Natural killer cell (primary cell): ENCODE measurements around the gene LRRC58. TPM values are rescaled to one million over a fixed set of nuclear protein-coding genes. Genes with fewer than 3 reads are reported as not detected.

Experiments used
- ATAC-seq, 3 donors: fragments of 150-1000 bp in 2 of 3; fragments of 200-7000 bp in 1 of 3; cut with Tn5 transposase; 1 replicate in 1 of 3; 2 replicates in 2 of 3; pipeline ENCODE4 v1.10.0; 2021; ENCODE audit warnings: mild to moderate bottlenecking in 2 of 3, moderate library complexity in 2 of 3
- DNase-seq, 2 donors: peaks; one replicate each; pipeline versions ENCODE4 v3.0.0 to v3.0.0-alpha.2; 2013 to 2021; ENCODE audit warnings: mixed read lengths in 1 of 2
- H3K27ac ChIP-seq: one replicate; pipeline ENCODE4 v1.5.1; 2013; ENCODE audit warnings: mild to moderate bottlenecking, low read length
- H3K27me3 ChIP-seq: one replicate; pipeline ENCODE4 v1.6.1; 2013; ENCODE audit warnings: low read length; ENCODE audit not compliant: control insufficient read depth, insufficient read depth
- H3K36me3 ChIP-seq: one replicate; pipeline ENCODE4 v1.6.1; 2013; ENCODE audit warnings: low read length; ENCODE audit not compliant: control insufficient read depth, insufficient read depth
- H3K4me1 ChIP-seq: one replicate; pipeline ENCODE4 v1.6.1; 2013; ENCODE audit warnings: low read length; ENCODE audit not compliant: control insufficient read depth, insufficient read depth
- H3K4me3 ChIP-seq: one replicate; pipeline ENCODE4 v1.5.1; 2013; ENCODE audit warnings: low read length
- H3K9me3 ChIP-seq: one replicate; pipeline ENCODE4 v1.6.1; 2013; ENCODE audit warnings: low read length; ENCODE audit not compliant: control insufficient read depth, insufficient read depth
- H3K27ac Mint-ChIP-seq, 2 donors: one replicate each; pipeline ENCODE4 v1.8.0; 2022; ENCODE audit warnings: mild to moderate bottlenecking in 2 of 2, mixed read lengths in 2 of 2, moderate library complexity in 1 of 2
- H3K27me3 Mint-ChIP-seq, 2 donors: one replicate each; pipeline ENCODE4 v1.8.0; 2022; ENCODE audit warnings: low read depth in 2 of 2, mixed read lengths in 2 of 2
- H3K36me3 Mint-ChIP-seq: one replicate; pipeline ENCODE4 v1.8.0; 2022; ENCODE audit warnings: mixed read lengths
- H3K4me1 Mint-ChIP-seq, 2 donors: one replicate each; pipeline ENCODE4 v1.8.0; 2022; ENCODE audit warnings: mixed read lengths in 2 of 2
- H3K4me3 Mint-ChIP-seq: one replicate; pipeline ENCODE4 v1.8.0; 2022; ENCODE audit warnings: mild to moderate bottlenecking, moderate library complexity, mixed read lengths
- H3K9me3 Mint-ChIP-seq, 2 donors: one replicate each; pipeline ENCODE4 v1.8.0; 2022; ENCODE audit warnings: mixed read lengths in 2 of 2
- WGBS: methylation state at CpG from one replicate; pipeline ENCODE4 v1.1.7; 2013; ENCODE audit warnings: missing lambda C conversion rate; ENCODE audit not compliant: insufficient coverage; 5-methylcytosine and 5-hydroxymethylcytosine counted together
- intact Hi-C: fragments of 100-400 bp; cut with micrococcal nuclease; formaldehyde crosslinking; loops from one replicate; pipeline ENCODE4 v1.14.2; 2022
- total RNA-seq, 4 donors: library from RNA; stranded (reverse); fragments of 120-200 nt in 1 of 4; gene quantifications; one replicate each; pipeline versions ENCODE4 v1.2.3 to v1.2.4, GENCODE V29; 2013 to 2022
- TF ChIP-seq, protein P1 (sequence below): fragments of 200-600 bp; IDR thresholded peaks from one replicate; pipeline ENCODE4 v1.8.0; 2022; ENCODE audit warnings: antibody characterized with exemption

Gene LRRC58
- total RNA-seq, 3 donors from 2014 or later (not counting 1 experiment from before 2014, with no cell fraction given): 17.0 to 21.8 (median 18.2) TPM

DNA sequence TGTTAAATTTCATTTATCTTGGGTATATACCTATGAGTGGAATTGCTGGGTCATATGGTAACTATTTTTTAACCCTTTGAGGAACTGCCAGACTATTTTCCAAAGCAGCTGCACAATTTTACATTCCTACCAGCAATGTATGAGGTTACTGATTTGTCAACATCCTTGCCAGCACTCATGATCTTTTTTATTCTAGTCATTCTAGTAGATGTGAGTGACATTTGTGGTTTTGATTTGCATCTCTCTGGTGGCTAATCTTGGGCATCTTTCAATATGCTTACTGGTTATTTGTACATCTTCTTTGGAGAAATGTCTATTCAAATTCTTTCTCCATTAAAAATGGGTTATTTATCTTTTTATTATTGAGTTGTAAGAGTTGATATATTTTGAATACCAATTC is 21.3 kb upstream of the LRRC58 start:
- H3K4me1 ChIP-seq: no peaks in the 10 kb centered on the region
- Mint-ChIP-seq H3K27me3 (peaks cover 29 to 44% of the 10 kb centered on the region in 2 donors), H3K4me3 (no peak overlapping the region), H3K4me1 (no peaks in the 10 kb centered on the region), H3K9me3 (no peaks in the 10 kb centered on the region), H3K27ac (no peak overlapping the region), H3K36me3 (no peaks in the 10 kb centered on the region)
- H3K27ac ChIP-seq: no peak overlapping the region
- no peak for ATAC-seq
- H3K36me3 ChIP-seq: no peaks in the 10 kb centered on the region
- no peaks in the 10 kb centered on the region for H3K27me3 ChIP-seq
- no peaks in the 10 kb centered on the region for H3K9me3 ChIP-seq
- intact Hi-C loops: no loop called here
- H3K4me3 ChIP-seq: no peak overlapping the region
- TF ChIP-seq, protein P1, sequence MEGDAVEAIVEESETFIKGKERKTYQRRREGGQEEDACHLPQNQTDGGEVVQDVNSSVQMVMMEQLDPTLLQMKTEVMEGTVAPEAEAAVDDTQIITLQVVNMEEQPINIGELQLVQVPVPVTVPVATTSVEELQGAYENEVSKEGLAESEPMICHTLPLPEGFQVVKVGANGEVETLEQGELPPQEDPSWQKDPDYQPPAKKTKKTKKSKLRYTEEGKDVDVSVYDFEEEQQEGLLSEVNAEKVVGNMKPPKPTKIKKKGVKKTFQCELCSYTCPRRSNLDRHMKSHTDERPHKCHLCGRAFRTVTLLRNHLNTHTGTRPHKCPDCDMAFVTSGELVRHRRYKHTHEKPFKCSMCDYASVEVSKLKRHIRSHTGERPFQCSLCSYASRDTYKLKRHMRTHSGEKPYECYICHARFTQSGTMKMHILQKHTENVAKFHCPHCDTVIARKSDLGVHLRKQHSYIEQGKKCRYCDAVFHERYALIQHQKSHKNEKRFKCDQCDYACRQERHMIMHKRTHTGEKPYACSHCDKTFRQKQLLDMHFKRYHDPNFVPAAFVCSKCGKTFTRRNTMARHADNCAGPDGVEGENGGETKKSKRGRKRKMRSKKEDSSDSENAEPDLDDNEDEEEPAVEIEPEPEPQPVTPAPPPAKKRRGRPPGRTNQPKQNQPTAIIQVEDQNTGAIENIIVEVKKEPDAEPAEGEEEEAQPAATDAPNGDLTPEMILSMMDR: no peak
- DNase-seq: no peak

DNA sequence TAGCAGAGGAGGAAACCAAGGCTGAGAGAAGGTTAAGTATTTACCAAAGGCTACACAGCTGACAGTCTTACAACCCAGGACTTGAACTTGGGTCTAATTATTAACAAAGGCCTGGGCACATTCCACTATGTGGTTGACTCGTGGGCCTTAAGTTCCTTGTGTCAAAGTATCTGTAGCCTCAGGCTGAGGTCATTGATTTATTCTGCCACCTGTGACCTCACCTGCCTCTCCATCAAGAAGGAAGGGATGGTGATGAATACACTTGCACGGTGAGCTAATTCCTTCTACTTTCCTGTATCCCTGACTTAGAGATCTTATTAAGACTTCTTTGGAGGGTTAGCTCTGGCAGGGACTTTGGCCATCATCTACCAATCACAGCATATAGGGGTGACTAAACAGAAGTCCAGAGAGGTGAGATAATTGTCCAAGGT is 19.9 kb upstream of the LRRC58 start:
- Histone ChIP-seq H3K36me3 (no peaks in the 10 kb centered on the region), H3K27ac (no peak overlapping the region), H3K27me3 (no peaks in the 10 kb centered on the region), H3K4me3 (no peak overlapping the region), H3K9me3 (no peaks in the 10 kb centered on the region), H3K4me1 (no peaks in the 10 kb centered on the region)
- intact Hi-C loops: no loop called here
- Mint-ChIP-seq H3K27me3 (peaks cover 29 to 44% of the 10 kb centered on the region in 2 donors), H3K9me3 (no peaks in the 10 kb centered on the region), H3K36me3 (no peaks in the 10 kb centered on the region), H3K4me3 (no peak overlapping the region), H3K27ac (no peak overlapping the region), H3K4me1 (no peaks in the 10 kb centered on the region)
- WGBS: 69% methylated on average over 1 of the region's 2 CpGs
- TF ChIP-seq, protein P1: no peak
- DNase-seq: no peak
- peak in 1 of 3 donors; percentile 30 for ATAC-seq

DNA sequence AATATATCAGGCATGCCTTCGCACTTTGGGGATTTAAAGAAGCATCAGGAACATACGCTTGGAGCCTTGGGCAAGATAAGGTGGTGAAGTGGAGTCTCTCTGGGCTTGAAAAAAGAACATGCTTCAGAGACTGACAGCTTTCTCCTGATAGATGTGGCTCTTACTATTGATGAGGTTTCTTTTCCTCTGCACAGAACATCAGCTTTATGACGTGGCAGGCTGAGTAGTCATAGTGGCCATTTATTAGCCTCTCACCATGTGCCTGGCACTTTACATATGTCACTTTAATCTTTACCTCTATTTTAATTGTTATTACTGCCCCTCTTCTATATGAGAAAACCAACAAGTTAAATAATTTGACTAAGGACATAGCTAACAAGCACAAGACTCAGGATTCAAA is 19.0 kb upstream of the LRRC58 start:
- DNase-seq (no peak), ATAC-seq (no peak)
- Mint-ChIP-seq H3K27ac (no peak overlapping the region), H3K4me3 (no peak overlapping the region), H3K36me3 (no peaks in the 10 kb centered on the region), H3K27me3 (peaks cover 35 to 44% of the 10 kb centered on the region in 2 donors), H3K9me3 (no peaks in the 10 kb centered on the region), H3K4me1 (no peaks in the 10 kb centered on the region)
- Histone ChIP-seq H3K36me3 (no peaks in the 10 kb centered on the region), H3K4me1 (no peaks in the 10 kb centered on the region), H3K4me3 (no peak overlapping the region), H3K27me3 (no peaks in the 10 kb centered on the region), H3K9me3 (no peaks in the 10 kb centered on the region), H3K27ac (no peak overlapping the region)
- TF ChIP-seq, protein P1: no peak
- 81% methylated on average over 3 of the region's 3 CpGs for WGBS
- intact Hi-C loops: no loop called here

DNA sequence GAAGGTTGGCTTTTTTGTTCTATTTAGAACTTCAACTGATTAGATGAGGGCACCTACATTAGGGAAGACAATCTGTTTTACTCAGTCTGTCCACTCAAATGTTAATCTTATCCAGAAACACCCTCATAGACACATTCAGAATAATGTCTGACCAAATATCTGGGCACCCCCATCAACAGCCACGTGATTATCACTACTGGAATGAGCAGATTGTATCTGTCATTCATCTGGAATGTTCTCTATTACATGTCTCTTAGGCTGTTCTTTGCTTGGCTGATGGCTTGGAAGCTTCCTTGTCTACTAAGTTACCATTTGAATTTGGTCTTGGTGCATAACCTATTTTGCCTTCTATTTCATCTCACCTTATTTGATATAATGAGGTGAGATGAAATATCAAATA is 15.7 kb upstream of the LRRC58 start:
- TF ChIP-seq, protein P1: no peak
- DNase-seq: no peak
- Mint-ChIP-seq H3K27ac (no peak overlapping the region), H3K9me3 (no peaks in the 10 kb centered on the region), H3K36me3 (no peaks in the 10 kb centered on the region), H3K27me3 (peaks cover 37 to 39% of the 10 kb centered on the region in 2 donors), H3K4me3 (no peak overlapping the region), H3K4me1 (no peaks in the 10 kb centered on the region)
- intact Hi-C loops: no loop called here
- Histone ChIP-seq H3K27ac (no peak overlapping the region), H3K4me3 (no peak overlapping the region), H3K9me3 (no peaks in the 10 kb centered on the region), H3K4me1 (no peaks in the 10 kb centered on the region), H3K27me3 (no peaks in the 10 kb centered on the region), H3K36me3 (no peaks in the 10 kb centered on the region)
- no peak for ATAC-seq
- WGBS: 67% methylated on average over 1 of the region's 1 CpG
